Measurements from ENCODE around the gene ABCG1. TPM values are rescaled to one million over a fixed set of nuclear protein-coding genes. Genes with fewer than 3 reads are reported as not detected.

ABCG1 gene
- total and polyA plus RNA-seq, 4 donors = 1.6 to 9.7 (median 5.3) TPM

- H3K4me3 ChIP-seq (ENCODE audit: low read depth in 1 of 3, low read length in 3 of 3) = no peak overlapping the region
- no peaks in the 10 kb centered on the region for H3K9me3 ChIP-seq (ENCODE audit: control insufficient read depth in 4 of 4, low read length in 3 of 4)
- H3K27me3 ChIP-seq (ENCODE audit: control insufficient read depth in 4 of 4, insufficient read depth in 4 of 4, low read length in 3 of 4) = no peaks in the 10 kb centered on the region
- DNase-seq (ENCODE audit: low spot score) = no peak
- TF ChIP-seq ATF3 (IDR thresholded peaks at IDR 0.05) (no peak), NR2F2 (IDR thresholded peaks at IDR 0.05) (no peak), JUND (IDR thresholded peaks at IDR 0.05) (no peak), GABPA (IDR thresholded peaks at IDR 0.05 in 1 of 2, conservative IDR thresholded peaks at IDR 0.05 in 1 of 2) (no peak), FOXA2 (IDR thresholded peaks at IDR 0.05) (no peak), HNF4A (conservative IDR thresholded peaks at IDR 0.05) (no peak), SP1 (IDR thresholded peaks at IDR 0.05) (no peak)
- H3K9ac ChIP-seq (ENCODE audit: low read depth in 1 of 2, low read length in 2 of 2) = no peak overlapping the region
- WGBS = 92% methylated on average over 19 of the region's 19 CpGs
- H3K36me3 ChIP-seq (ENCODE audit: control insufficient read depth in 4 of 4, insufficient read depth in 3 of 4, low read depth in 1 of 4, low read length in 3 of 4) = no peaks in the 10 kb centered on the region
- H3K27ac ChIP-seq (ENCODE audit: low read depth in 1 of 2, low read length in 2 of 2) = no peak overlapping the region
- H3K4me1 ChIP-seq (ENCODE audit: control insufficient read depth in 4 of 4, insufficient read depth in 4 of 4, low read length in 3 of 4) = peaks cover 1 to 11% (median 6%) of the 10 kb centered on the region in 4 donors
Observed at GRCh38 chr21:42278451-42279149, 59.7 kb downstream of the ABCG1 start.

- H3K4me1 ChIP-seq (ENCODE audit: control insufficient read depth in 4 of 4, insufficient read depth in 4 of 4, low read length in 3 of 4) = peaks cover 1 to 11% (median 6%) of the 10 kb centered on the region in 4 donors
- TF ChIP-seq RAD21 (IDR thresholded peaks at IDR 0.05) (no peak), GABPA (IDR thresholded peaks at IDR 0.05 in 1 of 2, conservative IDR thresholded peaks at IDR 0.05 in 1 of 2) (no peak), MAX (IDR thresholded peaks at IDR 0.05) (no peak), CTCF (IDR thresholded peaks at IDR 0.05; ENCODE audit: low read depth, low read length, missing input control) (no peak), TAF1 (conservative IDR thresholded peaks at IDR 0.05) (no peak), RXRA (IDR thresholded peaks at IDR 0.05) (no peak), ZBTB33 (IDR thresholded peaks at IDR 0.05) (no peak), HNF4A (conservative IDR thresholded peaks at IDR 0.05) (no peak), SP1 (IDR thresholded peaks at IDR 0.05) (no peak), REST (IDR thresholded peaks at IDR 0.05) (no peak), FOXA2 (IDR thresholded peaks at IDR 0.05) (no peak), YY1 (IDR thresholded peaks at IDR 0.05) (no peak), FOXA1 (IDR thresholded peaks at IDR 0.05) (no peak), EGR1 (IDR thresholded peaks at IDR 0.05; ENCODE audit: low read depth in 2 of 2) (no peak), JUND (IDR thresholded peaks at IDR 0.05) (no peak), HNF4G (IDR thresholded peaks at IDR 0.05) (no peak)
- no peak for DNase-seq (ENCODE audit: low spot score)
- no peaks in the 10 kb centered on the region for H3K36me3 ChIP-seq (ENCODE audit: control insufficient read depth in 4 of 4, insufficient read depth in 3 of 4, low read depth in 1 of 4, low read length in 3 of 4)
- 97% methylated on average over 20 of the region's 20 CpGs for WGBS
- no peak overlapping the region for H3K9ac ChIP-seq (ENCODE audit: low read depth in 1 of 2, low read length in 2 of 2)
- no peaks in the 10 kb centered on the region for H3K9me3 ChIP-seq (ENCODE audit: control insufficient read depth in 4 of 4, low read length in 3 of 4)
- H3K27me3 ChIP-seq (ENCODE audit: control insufficient read depth in 4 of 4, insufficient read depth in 4 of 4, low read length in 3 of 4) = no peaks in the 10 kb centered on the region
- no peak overlapping the region for H3K4me3 ChIP-seq (ENCODE audit: low read depth in 1 of 3, low read length in 3 of 3)
- H3K27ac ChIP-seq (ENCODE audit: low read depth in 1 of 2, low read length in 2 of 2) = no peak overlapping the region
Observed at GRCh38 chr21:42279341-42279871, 60.5 kb downstream of the ABCG1 start.

Measured in liver (tissue), 9 donors.